Coronary artery (tissue), 2 donors: Measurements from ENCODE around the gene PAPPA.

Experiments used
- DNase-seq: peaks from one replicate; pipeline ENCODE4 v3.0.0-alpha.2; 2017; ENCODE audit warnings: low spot score
- H3K27ac ChIP-seq, 2 donors: fragments of 200-600 bp; sonication (generic); one replicate each; pipeline ENCODE4 v1.5.1; 2016 to 2019
- H3K4me3 ChIP-seq: fragments of 200-600 bp; sonication (generic); 2 replicates; pipeline ENCODE4 v1.5.1; 2016; ENCODE audit warnings: mild to moderate bottlenecking, moderate library complexity
- CTCF ChIP-seq: fragments of 200-600 bp; sonication (generic); IDR thresholded peaks from one replicate; pipeline ENCODE4 v1.5.1; 2019; ENCODE audit warnings: antibody characterized with exemption

The PAPPA gene

GRCh38 chr9:116345817-116346216 lies 192.2 kb downstream of the PAPPA start:
- Histone ChIP-seq H3K4me3 (no peak overlapping the region), H3K27ac (no peak overlapping the region)
- DNase-seq, result no peak
- no peak for TF ChIP-seq CTCF

- DNase-seq, result no peak
- no peak overlapping the region for H3K4me3 ChIP-seq
- H3K27ac ChIP-seq, result no peak overlapping the region
- TF ChIP-seq CTCF, result no peak
Observed at GRCh38 chr9:116349684-116350083, 196.1 kb downstream of the PAPPA start.

- no peak for DNase-seq
- no peak for TF ChIP-seq CTCF
- H3K4me3 ChIP-seq, result no peak overlapping the region
- no peak overlapping the region for H3K27ac ChIP-seq
Observed at GRCh38 chr9:116350213-116350612, 196.6 kb downstream of the PAPPA start.

- no peak for TF ChIP-seq CTCF
- Histone ChIP-seq H3K27ac (no peak overlapping the region), H3K4me3 (no peak overlapping the region)
- no peak for DNase-seq
Observed at GRCh38 chr9:116352958-116353357, 199.4 kb downstream of the PAPPA start.

GRCh38 chr9:116355153-116355921 lies 201.7 kb downstream of the PAPPA start:
- no peak for DNase-seq
- Histone ChIP-seq H3K27ac (peak overlapping the region; percentile 14 to 16), H3K4me3 (peak overlapping the region; percentile 8)
- no peak for TF ChIP-seq CTCF

GRCh38 chr9:116358251-116358650 lies 204.7 kb downstream of the PAPPA start:
- DNase-seq, result no peak
- Histone ChIP-seq H3K27ac (no peak overlapping the region), H3K4me3 (no peak overlapping the region)
- no peak for TF ChIP-seq CTCF

- no peak overlapping the region for H3K27ac ChIP-seq
- DNase-seq, result no peak
- TF ChIP-seq CTCF, result no peak
- H3K4me3 ChIP-seq, result no peak overlapping the region
Observed at GRCh38 chr9:116360016-116360415, 206.4 kb downstream of the PAPPA start.
